Breast epithelium (tissue), 4 donors: ENCODE measurements around the gene BCAR1. TPM values are rescaled to one million over a fixed set of nuclear protein-coding genes. Genes with fewer than 3 reads are reported as not detected.
"Not testable (repeated sequence)": the region's sequence is repeated elsewhere in the genome, so short reads cannot be mapped to it uniquely, and the experiment has no call there.

Experiments used
- DNase-seq, 2 donors: peaks; one replicate each; pipeline ENCODE4 v3.0.0-alpha.2; 2019; ENCODE audit warnings: low spot score in 2 of 2
- H3K27ac ChIP-seq, 2 donors: fragments of 200-600 bp; sonication (generic) in 1 of 2; one replicate each; pipeline ENCODE4 v1.5.1; 2016 to 2019; ENCODE audit warnings: mild to moderate bottlenecking in 1 of 2
- H3K27me3 ChIP-seq, 2 donors: fragments of 200-600 bp; sonication (generic) in 1 of 2; one replicate each; pipeline versions ENCODE4 v1.5.1 to v1.6.0; 2017 to 2019; ENCODE audit warnings: control low read depth in 1 of 2, mild to moderate bottlenecking in 1 of 2
- H3K36me3 ChIP-seq: fragments of 200-600 bp; one replicate; pipeline ENCODE4 v1.5.1; 2019
- H3K4me1 ChIP-seq, 2 donors: fragments of 200-600 bp; sonication (generic); one replicate each; pipeline ENCODE4 v1.5.1; 2016 to 2019; ENCODE audit warnings: control low read depth in 1 of 2
- H3K4me3 ChIP-seq, 3 donors: fragments of 200-600 bp; sonication (generic); 1 replicate in 2 of 3; 2 replicates in 1 of 3; pipeline ENCODE4 v1.5.1; 2016 to 2019; ENCODE audit warnings: mild to moderate bottlenecking in 3 of 3, moderate library complexity in 2 of 3
- H3K9me3 ChIP-seq, 2 donors: fragments of 200-600 bp; sonication (generic) in 1 of 2; one replicate each; pipeline ENCODE4 v1.5.1; 2016 to 2019; ENCODE audit warnings: control low read depth in 1 of 2
- CTCF ChIP-seq, 3 donors: fragments of 450-650 bp; IDR thresholded peaks; one replicate each; pipeline ENCODE4 v1.5.1; 2016 to 2017; ENCODE audit warnings: antibody characterized with exemption in 3 of 3, mild to moderate bottlenecking in 3 of 3, moderate library complexity in 3 of 3
- POLR2A ChIP-seq: fragments of 450-650 bp; IDR thresholded peaks from one replicate; pipeline ENCODE4 v1.6.1; 2016; ENCODE audit warnings: antibody characterized with exemption, mild to moderate bottlenecking, moderate library complexity
- POLR2AphosphoS5 ChIP-seq, 3 donors: sonication (generic); formaldehyde crosslinking; IDR thresholded peaks; one replicate each; pipeline ENCODE4 v1.6.1; 2017; ENCODE audit warnings: antibody characterized with exemption in 3 of 3
- intact Hi-C: fragments of 100-400 bp; cut with DNase I; formaldehyde crosslinking; loops from one replicate; pipeline ENCODE4 v1.15.1; 2023; ENCODE audit warnings: low total_unique reads
- total RNA-seq, 3 donors: library from RNA; depleted of rRNA; stranded (reverse); fragments of >200 nt; gene quantifications; one replicate each; pipeline ENCODE4 v1.1.0, GENCODE V29; 2016

BCAR1 gene
- total RNA-seq, 3 donors from 2014 or later, result 13.6 to 38.7 (median 32.9) TPM

GRCh38 chr16:75286389-75286788, 35.0 kb upstream of the BCAR1 start:
- no peaks in the 10 kb centered on the region for H3K27me3 ChIP-seq
- DNase-seq, result no peak
- H3K9me3 ChIP-seq, result no peaks in the 10 kb centered on the region
- H3K4me3 ChIP-seq, result no peak overlapping the region
- H3K36me3 ChIP-seq, result no peaks in the 10 kb centered on the region
- no peak for TF ChIP-seq POLR2AphosphoS5 (IDR thresholded peaks at IDR 0.05)
- H3K27ac ChIP-seq, result no peak overlapping the region
- intact Hi-C loops, result no loop called here
- no peaks in the 10 kb centered on the region for H3K4me1 ChIP-seq

DNA sequence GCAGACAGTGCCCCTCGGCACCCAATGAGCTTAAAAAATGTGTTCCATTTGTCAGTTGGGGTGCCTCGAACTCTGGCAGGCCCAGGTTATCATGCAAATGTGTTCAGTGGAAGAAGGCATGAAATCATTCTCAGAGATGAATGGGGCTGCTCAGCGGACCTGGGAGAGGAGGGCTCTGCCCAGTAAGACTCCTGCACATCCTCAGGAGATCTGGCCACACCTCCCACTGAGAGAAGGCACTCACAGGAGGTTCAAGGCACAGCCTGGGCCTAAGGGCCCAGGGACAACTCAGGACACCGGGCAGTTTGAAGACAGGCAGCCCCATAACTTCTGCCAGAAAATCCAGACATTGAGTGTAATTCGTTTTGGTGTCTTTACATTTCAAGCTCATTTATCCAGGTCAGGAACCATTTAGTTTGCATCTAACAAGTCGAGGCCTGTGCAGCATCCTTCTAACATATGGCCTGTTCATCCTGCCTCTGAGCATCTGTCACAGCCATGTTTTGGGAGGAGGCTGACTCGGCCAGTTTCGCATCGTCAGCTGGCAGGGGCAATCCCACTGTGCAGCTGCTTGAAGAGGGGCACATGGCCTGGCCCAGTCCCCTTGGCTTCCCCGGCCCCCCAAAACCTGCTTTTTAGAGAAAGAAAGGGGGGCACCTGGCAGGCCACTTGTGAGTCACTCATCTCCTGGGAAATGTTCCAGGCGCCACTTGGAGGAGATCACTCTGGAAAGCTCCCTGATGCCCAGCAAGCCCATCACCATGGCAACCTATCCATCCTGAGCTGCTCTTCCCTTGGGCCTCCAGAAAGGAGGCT, 31.2 kb upstream of the BCAR1 start:
- no peak overlapping the region for H3K4me3 ChIP-seq
- H3K27ac ChIP-seq, result no peak overlapping the region
- H3K36me3 ChIP-seq, result no peaks in the 10 kb centered on the region
- DNase-seq, result no peak
- H3K9me3 ChIP-seq, result no peaks in the 10 kb centered on the region
- TF ChIP-seq POLR2A (no peak), POLR2AphosphoS5 (IDR thresholded peaks at IDR 0.05) (no peak), CTCF (IDR thresholded peaks at IDR 0.05) (no peak)
- intact Hi-C loops, result no loop called here
- H3K4me1 ChIP-seq, result no peaks in the 10 kb centered on the region
- no peaks in the 10 kb centered on the region for H3K27me3 ChIP-seq

DNA sequence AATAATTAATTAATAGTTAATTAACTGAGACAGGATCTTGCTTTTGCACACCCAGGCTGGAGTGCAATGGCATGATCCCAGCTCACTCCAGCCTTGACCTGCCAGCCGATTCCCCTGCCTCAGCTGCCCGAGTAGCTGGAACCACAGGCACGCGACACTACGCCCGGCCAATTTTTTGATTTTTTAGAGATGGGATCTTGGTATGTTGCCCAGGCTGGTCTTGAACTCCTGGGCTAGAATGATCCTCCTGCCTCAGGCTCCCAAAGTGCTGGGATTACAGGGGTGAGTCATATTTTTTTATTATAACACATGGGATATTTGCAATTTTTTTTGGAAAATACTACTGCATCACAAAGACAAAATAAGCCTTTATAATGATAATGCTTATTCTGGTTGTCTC, 30.4 kb upstream of the BCAR1 start:
- no peak for DNase-seq
- no peaks in the 10 kb centered on the region for H3K36me3 ChIP-seq
- no peaks in the 10 kb centered on the region for H3K27me3 ChIP-seq
- no peak overlapping the region for H3K27ac ChIP-seq
- intact Hi-C loops, result no loop called here
- TF ChIP-seq POLR2AphosphoS5 (IDR thresholded peaks at IDR 0.05), result no peak
- no peak for TF ChIP-seq CTCF (IDR thresholded peaks at IDR 0.05)
- no peak for TF ChIP-seq POLR2A
- H3K9me3 ChIP-seq, result no peaks in the 10 kb centered on the region
- H3K4me1 ChIP-seq, result no peaks in the 10 kb centered on the region
- H3K4me3 ChIP-seq, result no peak overlapping the region

DNA sequence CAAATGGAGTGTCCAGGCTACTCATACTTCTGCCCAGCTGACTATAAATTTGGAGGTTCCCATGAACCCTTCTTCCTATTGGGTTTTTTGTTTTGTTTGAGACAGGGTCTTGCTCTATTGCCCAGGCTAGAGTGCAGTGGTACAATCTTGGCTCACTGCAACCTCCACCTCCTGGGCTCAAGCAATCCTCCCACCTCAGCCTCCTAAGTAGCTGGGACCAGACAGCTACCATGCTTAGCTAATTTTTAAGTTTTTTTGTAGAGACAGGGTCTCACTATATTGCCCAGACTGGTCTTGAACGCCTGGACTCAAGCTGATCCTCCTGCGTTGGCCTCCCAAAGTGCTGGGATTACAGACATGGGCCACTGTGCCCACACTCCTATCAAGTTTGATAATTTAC, 29.6 kb upstream of the BCAR1 start:
- H3K9me3 ChIP-seq, H3K36me3 ChIP-seq, H3K27me3 ChIP-seq, H3K4me1 ChIP-seq, intact Hi-C loops, DNase-seq, H3K27ac ChIP-seq, H3K4me3 ChIP-seq: not testable (repeated sequence)

- Histone ChIP-seq H3K36me3 (no peaks in the 10 kb centered on the region), H3K4me3 (no peak overlapping the region), H3K9me3 (no peaks in the 10 kb centered on the region), H3K4me1 (no peaks in the 10 kb centered on the region), H3K27me3 (no peaks in the 10 kb centered on the region), H3K27ac (no peak overlapping the region)
- intact Hi-C loops, result no loop called here
- no peak for DNase-seq
- no peak for TF ChIP-seq CTCF (IDR thresholded peaks at IDR 0.05)
- TF ChIP-seq POLR2AphosphoS5 (IDR thresholded peaks at IDR 0.05), result no peak
- TF ChIP-seq POLR2A, result no peak
Measured at GRCh38 chr16:75280331-75280804, 28.9 kb upstream of the BCAR1 start.

- no peak for DNase-seq
- TF ChIP-seq POLR2AphosphoS5 (IDR thresholded peaks at IDR 0.05) (no peak), POLR2A (no peak), CTCF (IDR thresholded peaks at IDR 0.05) (no peak)
- Histone ChIP-seq H3K36me3 (no peaks in the 10 kb centered on the region), H3K4me1 (no peaks in the 10 kb centered on the region), H3K27me3 (no peaks in the 10 kb centered on the region), H3K9me3 (no peaks in the 10 kb centered on the region), H3K27ac (no peak overlapping the region), H3K4me3 (no peak overlapping the region)
- intact Hi-C loops, result no loop called here
Measured at GRCh38 chr16:75279305-75279704, 27.9 kb upstream of the BCAR1 start.
